HepG2 (cell line): ENCODE measurements around the gene SCN9A. TPM values are rescaled to one million over a fixed set of nuclear protein-coding genes. Genes with fewer than 3 reads are reported as not detected.

Source experiments
- EED ChIP-seq: sonication (generic); formaldehyde crosslinking; IDR thresholded peaks from 2 replicates; pipeline ENCODE4 v1.5.0; 2020; ENCODE audit warnings: mild to moderate bottlenecking, missing genetic modification reagents
- GABPA ChIP-seq, 2 experiments: IDR thresholded peaks; 2 replicates each; pipeline ENCODE4 v1.6.1; 2011 to 2016; ENCODE audit warnings: low read depth in 2 of 2, low read length in 1 of 2, missing biosample characterization in 1 of 2, missing genetic modification characterization in 1 of 2
- GTF2F1 ChIP-seq: fragments of 150-350 bp; IDR thresholded peaks from 2 replicates; pipeline ENCODE4 v1.6.1; 2014; ENCODE audit warnings: low read length
- HOXA5 ChIP-seq: sonication (generic); formaldehyde crosslinking; IDR thresholded peaks from 2 replicates; pipeline ENCODE4 v1.4.0; 2020; ENCODE audit warnings: missing genetic modification reagents
- IKZF4 ChIP-seq: sonication (generic); formaldehyde crosslinking; IDR thresholded peaks from 2 replicates; pipeline ENCODE4 v1.5.1; 2020; ENCODE audit warnings: borderline replicate concordance, mild to moderate bottlenecking, low read depth, missing genetic modification reagents; ENCODE audit errors: not compliant biosample characterization
- KMT2B ChIP-seq: IDR thresholded peaks from 2 replicates; pipeline ENCODE4 v1.6.1; 2016; ENCODE audit warnings: missing genetic modification reagents, missing compliant biosample characterization
- MATR3 ChIP-seq: sonication (generic); formaldehyde crosslinking; IDR thresholded peaks from 2 replicates; pipeline ENCODE4 v1.4.0; 2020; ENCODE audit warnings: missing genetic modification reagents
- MEF2D ChIP-seq: sonication (generic); formaldehyde crosslinking; IDR thresholded peaks from 2 replicates; pipeline ENCODE4 v1.5.1; 2020; ENCODE audit warnings: mild to moderate bottlenecking, missing genetic modification reagents
- NBN ChIP-seq: fragments of 450-650 bp; conservative IDR thresholded peaks from 2 replicates; pipeline ENCODE4 v1.6.1; 2017
- NFKBIZ ChIP-seq: IDR thresholded peaks from 2 replicates; pipeline ENCODE4 v1.6.1; 2018; ENCODE audit warnings: missing genetic modification reagents, missing compliant biosample characterization
- PCBP2 ChIP-seq: fragments of 200-400 bp; formaldehyde crosslinking; optimal IDR thresholded peaks from 2 replicates; pipeline ENCODE3; 2018; ENCODE audit warnings: low read length, low read depth; ENCODE audit not compliant: poor library complexity, severe bottlenecking
- RNF2 ChIP-seq: fragments of 450-650 bp; conservative IDR thresholded peaks from 2 replicates; pipeline ENCODE4 v1.6.1; 2016; ENCODE audit warnings: low read depth
- SALL1 ChIP-seq: sonication (generic); formaldehyde crosslinking; IDR thresholded peaks from 2 replicates; pipeline ENCODE4 v1.8.0; 2022; ENCODE audit warnings: mild to moderate bottlenecking, missing genetic modification reagents
- SMC3 ChIP-seq: IDR thresholded peaks from 2 replicates; pipeline ENCODE4 v1.6.1; 2011; ENCODE audit warnings: low read length, improper control_type of control experiment
- SNAI1 ChIP-seq: sonication (generic); formaldehyde crosslinking; IDR thresholded peaks from 2 replicates; pipeline ENCODE4 v1.5.0; 2020; ENCODE audit warnings: mild to moderate bottlenecking, missing genetic modification reagents, borderline replicate concordance
- SP140L ChIP-seq: sonication (generic); formaldehyde crosslinking; IDR thresholded peaks from 2 replicates; pipeline ENCODE4 v1.4.0; 2020; ENCODE audit warnings: missing genetic modification reagents, borderline replicate concordance
- TARDBP ChIP-seq: sonication (generic); formaldehyde crosslinking; IDR thresholded peaks from 2 replicates; pipeline ENCODE4 v1.8.0; 2022; ENCODE audit warnings: mild to moderate bottlenecking, missing genetic modification reagents
- THAP8 ChIP-seq: sonication (generic); formaldehyde crosslinking; IDR thresholded peaks from 2 replicates; pipeline ENCODE4 v1.5.1; 2020; ENCODE audit warnings: missing genetic modification reagents, mild to moderate bottlenecking, borderline replicate concordance
- ZEB1 ChIP-seq: IDR thresholded peaks from 2 replicates; pipeline ENCODE4 v1.6.1; 2012; ENCODE audit warnings: mild to moderate bottlenecking, low read depth, inconsistent platforms; ENCODE audit not compliant: insufficient replicate concordance
- ZFP36L2 ChIP-seq: sonication (generic); formaldehyde crosslinking; IDR thresholded peaks from 2 replicates; pipeline ENCODE4 v1.4.0; 2020; ENCODE audit warnings: missing genetic modification reagents
- ZKSCAN5 ChIP-seq: sonication (generic); formaldehyde crosslinking; IDR thresholded peaks from 2 replicates; pipeline ENCODE4 v1.5.1; 2020; ENCODE audit warnings: mild to moderate bottlenecking, missing genetic modification reagents
- ZMYM2 ChIP-seq: sonication (generic); formaldehyde crosslinking; IDR thresholded peaks from 2 replicates; pipeline ENCODE4 v1.8.0; 2022; ENCODE audit warnings: mild to moderate bottlenecking, missing genetic modification reagents
- ZNF224 ChIP-seq: sonication (generic); formaldehyde crosslinking; IDR thresholded peaks from 2 replicates; pipeline ENCODE4 v1.5.0; 2020; ENCODE audit warnings: mild to moderate bottlenecking, missing genetic modification reagents
- ZNF468 ChIP-seq: sonication (generic); formaldehyde crosslinking; IDR thresholded peaks from 2 replicates; pipeline ENCODE4 v1.8.0; 2022; ENCODE audit warnings: mild to moderate bottlenecking, moderate library complexity, missing genetic modification reagents
- ZNF713 ChIP-seq: sonication (generic); formaldehyde crosslinking; IDR thresholded peaks from 2 replicates; pipeline ENCODE4 v1.4.0; 2020; ENCODE audit warnings: mild to moderate bottlenecking, missing genetic modification reagents
- ZNF777 ChIP-seq: sonication (generic); formaldehyde crosslinking; IDR thresholded peaks from 2 replicates; pipeline ENCODE4 v1.4.0; 2020; ENCODE audit warnings: missing genetic modification reagents
- polyA plus RNA-seq, 8 experiments: library from polyadenylated mRNA; depleted of rRNA in 3 of 8; stranded (reverse) in 7 of 8; unstranded in 1 of 8; fragments of >200 nt; fragmentation: Illumina TruSeq in 4 of 8; extraction: Trizol in 4 of 8; gene quantifications; 2 replicates each; pipeline versions ENCODE4 v1.2.1 to v1.2.3, GENCODE V29; 2011 to 2016; ENCODE audit warnings: low read depth in 4 of 8, missing spikeins in 1 of 8, mixed read lengths in 1 of 8; ENCODE audit not compliant: insufficient read depth in 1 of 8
- total RNA-seq, 5 experiments: library from RNA; depleted of rRNA; stranded (reverse); fragments of >200 nt; fragmentation: Illumina TruSeq; extraction: Trizol; gene quantifications; 2 replicates each; pipeline ENCODE4 v1.2.3, GENCODE V29; 2016; ENCODE audit warnings: low read depth in 1 of 5
- TF ChIP-seq, protein P1 (sequence below): sonication (generic); formaldehyde crosslinking; IDR thresholded peaks from 2 replicates; pipeline ENCODE4 v1.4.0; 2020; ENCODE audit warnings: low read depth, mild to moderate bottlenecking, missing genetic modification reagents
- TF ChIP-seq, protein P2 (sequence below): fragments of 450-650 bp; IDR thresholded peaks from 2 replicates; pipeline ENCODE4 v1.6.1; 2017

Gene SCN9A
- total and polyA plus RNA-seq, 2 of the 13 experiments (the other 11 are each of a cell fraction or from before 2014, with no cell fraction given), result 15.3 to 24.3 TPM

DNA sequence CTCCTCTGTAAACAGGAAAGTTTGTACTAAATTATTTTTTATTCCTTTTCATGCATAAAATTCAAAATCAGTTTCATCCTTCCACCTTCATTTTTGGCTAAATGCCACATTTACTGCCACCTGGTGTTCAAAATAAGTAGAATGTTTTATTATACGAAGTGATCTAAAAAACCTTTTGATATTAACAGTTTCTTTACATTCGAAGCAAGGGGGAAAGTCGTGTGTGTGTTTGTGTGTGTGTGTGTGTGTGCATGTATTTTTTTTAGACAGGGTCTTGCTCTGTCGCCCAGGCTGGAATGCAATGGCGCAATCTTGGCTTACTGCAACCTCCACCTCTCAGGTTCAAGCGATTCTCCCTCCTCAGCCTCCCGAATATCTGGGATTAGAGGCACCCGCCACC, 9.0 kb upstream of the SCN9A start (continued):
- no peak for TF ChIP-seq IKZF4 (CRISPR knock-in tag)
- no peak for TF ChIP-seq PCBP2
- no peak for TF ChIP-seq RNF2
- no peak for TF ChIP-seq MATR3 (CRISPR knock-in tag)
- no peak for TF ChIP-seq ZEB1
- no peak for TF ChIP-seq ZKSCAN5 (CRISPR knock-in tag)
- TF ChIP-seq GTF2F1, result no peak
- no peak for TF ChIP-seq ZNF468 (CRISPR knock-in tag)
- no peak for TF ChIP-seq ZNF224 (CRISPR knock-in tag)
- peak; percentile 54; the same call in 1 of the 2 replicates for TF ChIP-seq ZMYM2
- peak; percentile 59 for TF ChIP-seq SMC3
- TF ChIP-seq, protein P1, sequence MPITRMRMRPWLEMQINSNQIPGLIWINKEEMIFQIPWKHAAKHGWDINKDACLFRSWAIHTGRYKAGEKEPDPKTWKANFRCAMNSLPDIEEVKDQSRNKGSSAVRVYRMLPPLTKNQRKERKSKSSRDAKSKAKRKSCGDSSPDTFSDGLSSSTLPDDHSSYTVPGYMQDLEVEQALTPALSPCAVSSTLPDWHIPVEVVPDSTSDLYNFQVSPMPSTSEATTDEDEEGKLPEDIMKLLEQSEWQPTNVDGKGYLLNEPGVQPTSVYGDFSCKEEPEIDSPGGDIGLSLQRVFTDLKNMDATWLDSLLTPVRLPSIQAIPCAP (CRISPR knock-in tag), result no peak
- no peak for TF ChIP-seq MEF2D (CRISPR knock-in tag)
- TF ChIP-seq ZNF777 (CRISPR knock-in tag), result no peak
- no peak for TF ChIP-seq GABPA (IDR thresholded peaks at IDR 0.05; ENCODE audit: low read depth, low read length)
- TF ChIP-seq GABPA (CRISPR knock-in tag; IDR thresholded peaks at IDR 0.05; ENCODE audit: low read depth), result no peak
- no peak for TF ChIP-seq SNAI1 (CRISPR knock-in tag)
- no peak for TF ChIP-seq EED
- TF ChIP-seq THAP8 (CRISPR knock-in tag), result no peak
- peak; percentile 56; the same call in 1 of the 2 replicates for TF ChIP-seq SALL1 (CRISPR knock-in tag)
- TF ChIP-seq, protein P2, sequence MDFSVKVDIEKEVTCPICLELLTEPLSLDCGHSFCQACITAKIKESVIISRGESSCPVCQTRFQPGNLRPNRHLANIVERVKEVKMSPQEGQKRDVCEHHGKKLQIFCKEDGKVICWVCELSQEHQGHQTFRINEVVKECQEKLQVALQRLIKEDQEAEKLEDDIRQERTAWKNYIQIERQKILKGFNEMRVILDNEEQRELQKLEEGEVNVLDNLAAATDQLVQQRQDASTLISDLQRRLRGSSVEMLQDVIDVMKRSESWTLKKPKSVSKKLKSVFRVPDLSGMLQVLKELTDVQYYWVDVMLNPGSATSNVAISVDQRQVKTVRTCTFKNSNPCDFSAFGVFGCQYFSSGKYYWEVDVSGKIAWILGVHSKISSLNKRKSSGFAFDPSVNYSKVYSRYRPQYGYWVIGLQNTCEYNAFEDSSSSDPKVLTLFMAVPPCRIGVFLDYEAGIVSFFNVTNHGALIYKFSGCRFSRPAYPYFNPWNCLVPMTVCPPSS, result no peak
- no peak for TF ChIP-seq SP140L (CRISPR knock-in tag)
- no peak for TF ChIP-seq ZFP36L2 (CRISPR knock-in tag)
- no peak for TF ChIP-seq NFKBIZ (CRISPR knock-in tag)
- TF ChIP-seq ZNF713, result no peak
- TF ChIP-seq NBN, result no peak
- TF ChIP-seq HOXA5, result no peak
- no peak for TF ChIP-seq KMT2B (CRISPR knock-in tag)
- no peak for TF ChIP-seq TARDBP
